ENCODE measurements around the gene C10orf67.

DNA sequence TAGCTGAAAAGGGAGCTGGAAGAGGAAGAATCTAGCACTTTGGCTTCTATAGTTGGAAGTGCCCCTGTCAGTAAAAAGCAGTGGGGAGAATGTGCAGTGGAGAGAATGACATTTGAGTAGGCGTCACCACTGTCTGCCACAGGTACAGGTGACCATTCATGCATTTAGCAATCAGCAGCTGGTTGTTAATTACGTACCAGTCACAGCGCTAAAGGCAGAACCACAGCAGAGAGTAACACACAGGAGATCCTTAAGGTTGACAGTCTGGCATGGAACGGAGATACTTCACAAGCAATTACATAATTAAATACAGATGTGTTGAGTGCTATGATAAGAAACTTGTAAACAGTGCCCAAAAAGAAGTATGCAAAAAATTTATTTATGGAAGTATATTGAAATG is 24.8 kb downstream of the C10orf67 start:
- TF ChIP-seq, protein P1, sequence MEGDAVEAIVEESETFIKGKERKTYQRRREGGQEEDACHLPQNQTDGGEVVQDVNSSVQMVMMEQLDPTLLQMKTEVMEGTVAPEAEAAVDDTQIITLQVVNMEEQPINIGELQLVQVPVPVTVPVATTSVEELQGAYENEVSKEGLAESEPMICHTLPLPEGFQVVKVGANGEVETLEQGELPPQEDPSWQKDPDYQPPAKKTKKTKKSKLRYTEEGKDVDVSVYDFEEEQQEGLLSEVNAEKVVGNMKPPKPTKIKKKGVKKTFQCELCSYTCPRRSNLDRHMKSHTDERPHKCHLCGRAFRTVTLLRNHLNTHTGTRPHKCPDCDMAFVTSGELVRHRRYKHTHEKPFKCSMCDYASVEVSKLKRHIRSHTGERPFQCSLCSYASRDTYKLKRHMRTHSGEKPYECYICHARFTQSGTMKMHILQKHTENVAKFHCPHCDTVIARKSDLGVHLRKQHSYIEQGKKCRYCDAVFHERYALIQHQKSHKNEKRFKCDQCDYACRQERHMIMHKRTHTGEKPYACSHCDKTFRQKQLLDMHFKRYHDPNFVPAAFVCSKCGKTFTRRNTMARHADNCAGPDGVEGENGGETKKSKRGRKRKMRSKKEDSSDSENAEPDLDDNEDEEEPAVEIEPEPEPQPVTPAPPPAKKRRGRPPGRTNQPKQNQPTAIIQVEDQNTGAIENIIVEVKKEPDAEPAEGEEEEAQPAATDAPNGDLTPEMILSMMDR (IDR thresholded peaks at IDR 0.05; ENCODE audit: insufficient read depth, low read length): no peak
- TF ChIP-seq, protein P2, sequence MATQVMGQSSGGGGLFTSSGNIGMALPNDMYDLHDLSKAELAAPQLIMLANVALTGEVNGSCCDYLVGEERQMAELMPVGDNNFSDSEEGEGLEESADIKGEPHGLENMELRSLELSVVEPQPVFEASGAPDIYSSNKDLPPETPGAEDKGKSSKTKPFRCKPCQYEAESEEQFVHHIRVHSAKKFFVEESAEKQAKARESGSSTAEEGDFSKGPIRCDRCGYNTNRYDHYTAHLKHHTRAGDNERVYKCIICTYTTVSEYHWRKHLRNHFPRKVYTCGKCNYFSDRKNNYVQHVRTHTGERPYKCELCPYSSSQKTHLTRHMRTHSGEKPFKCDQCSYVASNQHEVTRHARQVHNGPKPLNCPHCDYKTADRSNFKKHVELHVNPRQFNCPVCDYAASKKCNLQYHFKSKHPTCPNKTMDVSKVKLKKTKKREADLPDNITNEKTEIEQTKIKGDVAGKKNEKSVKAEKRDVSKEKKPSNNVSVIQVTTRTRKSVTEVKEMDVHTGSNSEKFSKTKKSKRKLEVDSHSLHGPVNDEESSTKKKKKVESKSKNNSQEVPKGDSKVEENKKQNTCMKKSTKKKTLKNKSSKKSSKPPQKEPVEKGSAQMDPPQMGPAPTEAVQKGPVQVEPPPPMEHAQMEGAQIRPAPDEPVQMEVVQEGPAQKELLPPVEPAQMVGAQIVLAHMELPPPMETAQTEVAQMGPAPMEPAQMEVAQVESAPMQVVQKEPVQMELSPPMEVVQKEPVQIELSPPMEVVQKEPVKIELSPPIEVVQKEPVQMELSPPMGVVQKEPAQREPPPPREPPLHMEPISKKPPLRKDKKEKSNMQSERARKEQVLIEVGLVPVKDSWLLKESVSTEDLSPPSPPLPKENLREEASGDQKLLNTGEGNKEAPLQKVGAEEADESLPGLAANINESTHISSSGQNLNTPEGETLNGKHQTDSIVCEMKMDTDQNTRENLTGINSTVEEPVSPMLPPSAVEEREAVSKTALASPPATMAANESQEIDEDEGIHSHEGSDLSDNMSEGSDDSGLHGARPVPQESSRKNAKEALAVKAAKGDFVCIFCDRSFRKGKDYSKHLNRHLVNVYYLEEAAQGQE (IDR thresholded peaks at IDR 0.05; ENCODE audit: insufficient replicate concordance, low read depth): no peak
- TF ChIP-seq POLR2AphosphoS5 (IDR thresholded peaks at IDR 0.05; ENCODE audit: low read depth): no peak

Measured in HL-60 (cell line).